Trophoblast cell (in vitro differentiated cells and primary cell): ENCODE data around the gene RASGRF1.

Experiments
- DNase-seq, 2 donors: peaks; one replicate each; pipeline ENCODE4 v3.0.0-alpha.2; 2016
- H2AFZ ChIP-seq: 2 replicates; pipeline ENCODE4 v1.6.1; 2013; ENCODE audit warnings: low read length, moderate library complexity, mild to moderate bottlenecking; ENCODE audit not compliant: insufficient read depth, poor library complexity
- H2AK5ac ChIP-seq: 2 replicates; pipeline ENCODE4 v1.6.1; 2013; ENCODE audit warnings: mild to moderate bottlenecking, low read length
- H2BK120ac ChIP-seq: 2 replicates; pipeline ENCODE4 v1.6.1; 2013; ENCODE audit warnings: low read length, mild to moderate bottlenecking, moderate library complexity; ENCODE audit not compliant: insufficient read depth, poor library complexity
- H2BK12ac ChIP-seq: 2 replicates; pipeline ENCODE4 v1.6.1; 2013; ENCODE audit warnings: mild to moderate bottlenecking, low read length, moderate library complexity
- H2BK5ac ChIP-seq: 2 replicates; pipeline ENCODE4 v1.6.1; 2013; ENCODE audit warnings: low read length, low read depth, moderate library complexity, mild to moderate bottlenecking; ENCODE audit not compliant: poor library complexity
- H3K14ac ChIP-seq: 2 replicates; pipeline ENCODE4 v1.6.1; 2013; ENCODE audit warnings: mild to moderate bottlenecking, low read length
- H3K18ac ChIP-seq: 2 replicates; pipeline ENCODE4 v1.6.1; 2013; ENCODE audit warnings: mild to moderate bottlenecking, low read length
- H3K23ac ChIP-seq: 2 replicates; pipeline ENCODE4 v1.6.1; 2013; ENCODE audit warnings: low read length
- H3K27ac ChIP-seq: 2 replicates; pipeline ENCODE4 v1.5.1; 2013; ENCODE audit warnings: low read depth, mild to moderate bottlenecking, inconsistent platforms, low read length, moderate library complexity
- H3K27me3 ChIP-seq: 2 replicates; pipeline ENCODE4 v1.6.1; 2013; ENCODE audit warnings: inconsistent platforms, mild to moderate bottlenecking, low read length, moderate library complexity; ENCODE audit not compliant: insufficient read depth
- H3K36me3 ChIP-seq, 2 experiments: 1 replicate in 1 of 2; 2 replicates in 1 of 2; pipeline ENCODE4 v1.6.1; 2013; ENCODE audit warnings: low read length in 2 of 2, mild to moderate bottlenecking in 2 of 2, moderate library complexity in 1 of 2; ENCODE audit not compliant: insufficient read depth in 2 of 2, control insufficient read depth in 1 of 2
- H3K4ac ChIP-seq: 2 replicates; pipeline ENCODE4 v1.6.1; 2013; ENCODE audit warnings: low read depth, mild to moderate bottlenecking, low read length, moderate library complexity
- H3K4me1 ChIP-seq, 2 experiments: 1 replicate in 1 of 2; 2 replicates in 1 of 2; pipeline ENCODE4 v1.6.1; 2013; ENCODE audit warnings: low read length in 2 of 2, mild to moderate bottlenecking in 2 of 2, moderate library complexity in 1 of 2; ENCODE audit not compliant: insufficient read depth in 2 of 2, control insufficient read depth in 1 of 2
- H3K4me2 ChIP-seq: 2 replicates; pipeline ENCODE4 v1.6.1; 2013; ENCODE audit warnings: inconsistent platforms, mild to moderate bottlenecking, low read length, moderate library complexity
- H3K4me3 ChIP-seq: 2 replicates; pipeline ENCODE4 v1.5.1; 2013; ENCODE audit warnings: mild to moderate bottlenecking, low read depth, low read length, inconsistent platforms
- H3K79me1 ChIP-seq: one replicate; pipeline ENCODE4 v1.6.1; 2013; ENCODE audit warnings: low read length
- H3K79me2 ChIP-seq: 2 replicates; pipeline ENCODE4 v1.6.1; 2013; ENCODE audit warnings: low read length, mild to moderate bottlenecking; ENCODE audit not compliant: control insufficient read depth, insufficient read depth, poor library complexity
- H3K9ac ChIP-seq: 2 replicates; pipeline ENCODE4 v1.6.1; 2013; ENCODE audit warnings: mild to moderate bottlenecking, low read length
- H3K9me3 ChIP-seq: 2 replicates; pipeline ENCODE4 v1.6.1; 2013; ENCODE audit warnings: low read depth, mild to moderate bottlenecking, control low read depth, inconsistent platforms, low read length; ENCODE audit not compliant: insufficient read depth
- H4K12ac ChIP-seq: 2 replicates; pipeline ENCODE4 v1.6.1; 2013; ENCODE audit warnings: low read depth, mild to moderate bottlenecking, low read length, moderate library complexity
- H4K8ac ChIP-seq: 2 replicates; pipeline ENCODE4 v1.6.1; 2013; ENCODE audit warnings: low read depth, mild to moderate bottlenecking, low read length, moderate library complexity
- H4K91ac ChIP-seq: one replicate; pipeline ENCODE4 v1.6.1; 2013; ENCODE audit warnings: low read depth, mild to moderate bottlenecking, low read length, moderate library complexity
- WGBS: extraction: QIAGEN DNeasy Blood & Tissue Kit; methylation state at CpG from one replicate; pipeline ENCODE4 v1.1.7; 2013; ENCODE audit warnings: missing lambda C conversion rate; ENCODE audit not compliant: insufficient read length, insufficient coverage; ENCODE audit errors: extremely low coverage; 5-methylcytosine and 5-hydroxymethylcytosine counted together

Gene RASGRF1

DNA sequence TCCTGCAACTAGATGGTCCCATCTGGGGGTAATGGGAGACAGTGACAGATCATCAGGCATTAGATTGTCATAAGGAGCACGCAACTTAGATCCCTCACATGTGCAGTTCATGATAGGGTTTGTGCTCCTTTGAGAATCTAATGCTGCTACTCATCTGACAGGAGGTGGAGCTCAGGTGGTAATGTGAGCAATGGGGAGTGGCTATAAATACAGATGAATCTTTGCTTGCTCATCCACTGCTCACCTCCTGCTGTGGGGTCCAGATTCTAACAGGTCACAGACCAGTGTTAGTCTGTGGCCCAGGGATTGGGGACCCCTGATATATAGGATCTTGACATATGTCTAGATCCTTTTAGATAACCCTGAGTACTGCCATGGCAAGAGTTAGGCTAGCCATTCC lies 52.7 kb downstream of the RASGRF1 start:
- H3K9ac ChIP-seq: no peak overlapping the region
- H3K23ac ChIP-seq: no peak overlapping the region
- H3K27me3 ChIP-seq: no peaks in the 10 kb centered on the region
- WGBS: no CpG with 5 or more reads among the region's 1 CpG
- H2BK12ac ChIP-seq: no peak overlapping the region
- H2AFZ ChIP-seq: no peak overlapping the region
- peaks cover 10 to 12% of the 10 kb centered on the region in 2 experiments for H3K4me1 ChIP-seq
- H3K79me2 ChIP-seq: no peaks in the 10 kb centered on the region
- peaks cover 0 to 2% of the 10 kb centered on the region in 2 experiments for H3K36me3 ChIP-seq
- H3K14ac ChIP-seq: no peak overlapping the region
- H2BK120ac ChIP-seq: no peak overlapping the region
- H4K12ac ChIP-seq: no peak overlapping the region
- no peak overlapping the region for H3K18ac ChIP-seq
- no peak for DNase-seq
- no peaks in the 10 kb centered on the region for H3K79me1 ChIP-seq
- H3K9me3 ChIP-seq: peaks cover 8% of the 10 kb centered on the region
- no peak overlapping the region for H3K4me3 ChIP-seq
- H2BK5ac ChIP-seq: no peak overlapping the region
- H4K8ac ChIP-seq: no peak overlapping the region
- H3K4me2 ChIP-seq: no peak overlapping the region
- H4K91ac ChIP-seq: no peak overlapping the region
- H2AK5ac ChIP-seq: no peak overlapping the region
- no peak overlapping the region for H3K4ac ChIP-seq
- no peak overlapping the region for H3K27ac ChIP-seq

DNA sequence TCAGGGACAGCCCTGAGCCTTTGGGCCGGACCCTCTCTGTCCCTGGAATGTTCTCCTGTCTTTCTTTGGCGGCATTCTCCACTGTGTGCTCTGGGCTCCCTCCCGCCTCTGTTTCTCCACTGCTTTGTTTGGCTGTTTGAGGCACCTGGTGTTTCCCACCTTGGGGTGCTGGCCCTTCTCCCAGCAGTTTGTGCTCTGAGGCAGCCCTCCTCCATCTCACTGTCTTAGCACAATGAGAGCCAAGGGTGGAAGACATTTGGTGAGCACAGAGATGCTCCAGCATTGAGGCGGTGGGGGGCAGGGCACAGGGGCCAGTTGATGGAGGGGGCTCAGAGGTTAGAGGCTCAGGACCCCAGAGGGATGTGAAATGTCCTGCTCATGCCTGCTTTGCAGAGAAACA lies 54.3 kb downstream of the RASGRF1 start:
- H3K27me3 ChIP-seq: no peaks in the 10 kb centered on the region
- no peak overlapping the region for H2AFZ ChIP-seq
- H3K4me1 ChIP-seq: peaks cover 13 to 17% of the 10 kb centered on the region in 2 experiments
- H3K18ac ChIP-seq: no peak overlapping the region
- no peak overlapping the region for H3K27ac ChIP-seq
- H3K9ac ChIP-seq: no peak overlapping the region
- H3K36me3 ChIP-seq: no peaks in the 10 kb centered on the region
- H4K91ac ChIP-seq: peak overlapping the region; percentile 10
- no peak overlapping the region for H2BK120ac ChIP-seq
- H3K14ac ChIP-seq: peak overlapping the region; percentile 39
- H4K12ac ChIP-seq: no peak overlapping the region
- peaks cover 3% of the 10 kb centered on the region for H3K9me3 ChIP-seq
- H3K4ac ChIP-seq: no peak overlapping the region
- H3K4me2 ChIP-seq: no peak overlapping the region
- H2BK12ac ChIP-seq: peak overlapping the region; percentile 23
- H4K8ac ChIP-seq: no peak overlapping the region
- no peaks in the 10 kb centered on the region for H3K79me1 ChIP-seq
- H3K23ac ChIP-seq: no peak overlapping the region
- H2AK5ac ChIP-seq: no peak overlapping the region
- no peaks in the 10 kb centered on the region for H3K79me2 ChIP-seq
- no CpG with 5 or more reads among the region's 4 CpGs for WGBS
- H3K4me3 ChIP-seq: no peak overlapping the region
- no peak for DNase-seq
- H2BK5ac ChIP-seq: no peak overlapping the region

DNA sequence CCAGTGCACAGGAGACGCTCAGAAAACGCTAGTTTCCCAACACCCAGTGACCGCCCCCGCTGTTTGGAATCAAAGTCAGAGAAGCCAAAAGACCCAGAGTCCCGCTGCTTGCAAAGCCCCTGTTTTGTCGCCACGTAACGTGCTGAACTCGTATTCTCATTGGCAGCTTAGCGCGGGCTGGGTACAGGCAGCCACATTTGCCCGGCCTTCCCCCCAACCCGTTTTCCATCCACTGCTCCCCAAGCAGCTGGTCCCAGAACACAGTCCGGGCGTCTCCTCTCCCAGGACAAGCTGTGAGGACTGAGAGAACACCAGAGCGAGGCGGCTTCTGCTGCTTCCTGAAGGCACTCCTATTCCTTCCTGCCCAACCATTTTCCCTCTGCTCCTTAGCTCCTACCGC lies 54.8 kb downstream of the RASGRF1 start:
- H4K12ac ChIP-seq: no peak overlapping the region
- no peak overlapping the region for H2AFZ ChIP-seq
- H2AK5ac ChIP-seq: no peak overlapping the region
- no peaks in the 10 kb centered on the region for H3K36me3 ChIP-seq
- H4K8ac ChIP-seq: no peak overlapping the region
- no peak overlapping the region for H2BK5ac ChIP-seq
- no peak overlapping the region for H3K4ac ChIP-seq
- no peak overlapping the region for H2BK120ac ChIP-seq
- no peak overlapping the region for H2BK12ac ChIP-seq
- no peak overlapping the region for H3K4me3 ChIP-seq
- H3K14ac ChIP-seq: no peak overlapping the region
- peaks cover 3% of the 10 kb centered on the region for H3K9me3 ChIP-seq
- no peaks in the 10 kb centered on the region for H3K79me1 ChIP-seq
- H3K27ac ChIP-seq: no peak overlapping the region
- no peak overlapping the region for H3K4me2 ChIP-seq
- H3K27me3 ChIP-seq: no peaks in the 10 kb centered on the region
- DNase-seq: no peak
- H3K18ac ChIP-seq: no peak overlapping the region
- no peaks in the 10 kb centered on the region for H3K79me2 ChIP-seq
- H3K4me1 ChIP-seq: peaks cover 13 to 17% of the 10 kb centered on the region in 2 experiments
- H3K23ac ChIP-seq: no peak overlapping the region
- no CpG with 5 or more reads among the region's 18 CpGs for WGBS
- no peak overlapping the region for H3K9ac ChIP-seq
- H4K91ac ChIP-seq: peak overlapping the region; percentile 10

GRCh38 chr15:79035111-79035601 lies 55.4 kb downstream of the RASGRF1 start:
- Histone ChIP-seq H3K36me3 (no peaks in the 10 kb centered on the region), H2AFZ (no peak overlapping the region), H3K9me3 (peaks cover 3% of the 10 kb centered on the region), H2BK5ac (no peak overlapping the region), H3K27ac (no peak overlapping the region), H3K14ac (no peak overlapping the region), H3K4ac (no peak overlapping the region), H3K79me2 (no peaks in the 10 kb centered on the region), H4K91ac (no peak overlapping the region), H4K12ac (no peak overlapping the region), H3K18ac (no peak overlapping the region), H2BK12ac (no peak overlapping the region), H3K23ac (no peak overlapping the region), H3K79me1 (no peaks in the 10 kb centered on the region), H3K9ac (no peak overlapping the region), H2AK5ac (no peak overlapping the region), H3K4me2 (no peak overlapping the region), H2BK120ac (peak overlapping the region; percentile 15), H3K4me3 (no peak overlapping the region), H3K4me1 (peaks cover 13 to 17% of the 10 kb centered on the region in 2 experiments), H4K8ac (no peak overlapping the region), H3K27me3 (no peaks in the 10 kb centered on the region)
- no CpG with 5 or more reads among the region's 11 CpGs for WGBS
- DNase-seq: peak in 1 of 2 donors; percentile 6
